ENCODE measurements around the gene CNTN4. TPM values are rescaled to one million over a fixed set of nuclear protein-coding genes. Genes with fewer than 3 reads are reported as not detected.

The CNTN4 gene
- total and polyA plus RNA-seq, 2 experiments from 2014 or later = 0.91 to 4.0 TPM

DNA sequence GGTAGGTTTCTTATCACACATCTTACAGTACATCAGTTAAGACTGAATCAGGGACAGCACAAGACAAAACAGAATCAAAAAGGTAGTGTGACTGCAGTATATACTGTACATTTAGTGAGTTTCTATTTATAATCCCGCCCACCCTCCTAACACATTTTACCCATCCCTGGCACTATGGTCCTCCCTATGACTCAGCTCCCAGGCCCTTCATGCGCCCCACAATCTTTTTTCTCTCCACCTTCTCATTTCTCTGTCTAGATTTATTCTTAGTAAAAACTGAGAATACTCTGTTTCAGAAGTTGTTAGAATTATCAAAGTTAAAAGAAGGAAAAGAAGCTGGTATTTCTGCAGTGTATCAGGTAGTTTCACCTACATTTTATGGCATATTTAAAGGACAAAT is 427.3 kb downstream of the CNTN4 start (continued):
- TF ChIP-seq, protein P1, sequence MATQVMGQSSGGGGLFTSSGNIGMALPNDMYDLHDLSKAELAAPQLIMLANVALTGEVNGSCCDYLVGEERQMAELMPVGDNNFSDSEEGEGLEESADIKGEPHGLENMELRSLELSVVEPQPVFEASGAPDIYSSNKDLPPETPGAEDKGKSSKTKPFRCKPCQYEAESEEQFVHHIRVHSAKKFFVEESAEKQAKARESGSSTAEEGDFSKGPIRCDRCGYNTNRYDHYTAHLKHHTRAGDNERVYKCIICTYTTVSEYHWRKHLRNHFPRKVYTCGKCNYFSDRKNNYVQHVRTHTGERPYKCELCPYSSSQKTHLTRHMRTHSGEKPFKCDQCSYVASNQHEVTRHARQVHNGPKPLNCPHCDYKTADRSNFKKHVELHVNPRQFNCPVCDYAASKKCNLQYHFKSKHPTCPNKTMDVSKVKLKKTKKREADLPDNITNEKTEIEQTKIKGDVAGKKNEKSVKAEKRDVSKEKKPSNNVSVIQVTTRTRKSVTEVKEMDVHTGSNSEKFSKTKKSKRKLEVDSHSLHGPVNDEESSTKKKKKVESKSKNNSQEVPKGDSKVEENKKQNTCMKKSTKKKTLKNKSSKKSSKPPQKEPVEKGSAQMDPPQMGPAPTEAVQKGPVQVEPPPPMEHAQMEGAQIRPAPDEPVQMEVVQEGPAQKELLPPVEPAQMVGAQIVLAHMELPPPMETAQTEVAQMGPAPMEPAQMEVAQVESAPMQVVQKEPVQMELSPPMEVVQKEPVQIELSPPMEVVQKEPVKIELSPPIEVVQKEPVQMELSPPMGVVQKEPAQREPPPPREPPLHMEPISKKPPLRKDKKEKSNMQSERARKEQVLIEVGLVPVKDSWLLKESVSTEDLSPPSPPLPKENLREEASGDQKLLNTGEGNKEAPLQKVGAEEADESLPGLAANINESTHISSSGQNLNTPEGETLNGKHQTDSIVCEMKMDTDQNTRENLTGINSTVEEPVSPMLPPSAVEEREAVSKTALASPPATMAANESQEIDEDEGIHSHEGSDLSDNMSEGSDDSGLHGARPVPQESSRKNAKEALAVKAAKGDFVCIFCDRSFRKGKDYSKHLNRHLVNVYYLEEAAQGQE (IDR thresholded peaks at IDR 0.05; ENCODE audit: unreplicated experiment) = no peak
- TF ChIP-seq ZNF331 (CRISPR knock-in tag; IDR thresholded peaks at IDR 0.05; ENCODE audit: low read depth) = no peak
- no peak for TF ChIP-seq STAT1 (IDR thresholded peaks at IDR 0.05; ENCODE audit: unreplicated experiment)

DNA sequence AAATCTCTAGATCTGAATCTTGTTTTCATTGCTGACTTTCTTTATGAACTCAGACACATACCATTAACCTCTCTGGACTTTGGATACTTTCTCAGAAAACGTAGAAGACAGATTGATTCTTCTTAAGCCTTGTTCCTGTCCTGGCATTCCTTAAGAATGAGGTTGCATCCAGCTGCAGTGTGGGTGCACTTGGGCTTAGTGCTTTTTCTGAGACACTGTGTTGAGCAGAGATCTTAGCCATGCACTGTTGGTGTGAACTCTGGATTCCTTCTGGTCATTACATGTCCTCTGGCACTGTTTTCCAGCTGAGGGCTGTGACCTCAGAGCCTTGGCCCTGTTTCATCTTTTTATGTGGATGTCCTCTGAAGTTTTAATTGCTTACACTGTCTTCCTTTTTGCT is 428.3 kb downstream of the CNTN4 start:
- peaks cover 89% of the 10 kb centered on the region for H3K9me3 Mint-ChIP-seq
- Histone ChIP-seq H3K4me3 (no peak overlapping the region), H3K27me3 (ENCODE audit: insufficient read depth) (no peaks in the 10 kb centered on the region), H3K27ac (ENCODE audit: low read depth) (no peak overlapping the region), H3K9me2 (ENCODE audit: insufficient read depth) (no peaks in the 10 kb centered on the region), H3K4me2 (no peak overlapping the region), H4K20me1 (replicated peaks; ENCODE audit: insufficient read depth) (no peaks in the 10 kb centered on the region), H3K4me1 (ENCODE audit: insufficient read depth) (no peaks in the 10 kb centered on the region), H2AFZ (no peak overlapping the region), H3K36me3 (ENCODE audit: insufficient read depth) (no peaks in the 10 kb centered on the region), H3F3A (replicated peaks; ENCODE audit: low read depth) (no peaks in the 10 kb centered on the region), H3K79me2 (replicated peaks; ENCODE audit: insufficient read depth) (no peaks in the 10 kb centered on the region)
- no peak overlapping the region for H3K27ac Mint-ChIP-seq
- no peak for DNase-seq (ENCODE audit: low spot score)
- no peak overlapping the region for H3K4me3 Mint-ChIP-seq
- ATAC-seq = no peak
- peaks cover 28% of the 10 kb centered on the region for H3K36me3 Mint-ChIP-seq (ENCODE audit: low read depth)
- peaks cover 1% of the 10 kb centered on the region for H3K27me3 Mint-ChIP-seq (ENCODE audit: insufficient read depth, low read depth, poor library complexity)
- no peaks in the 10 kb centered on the region for H3K4me1 Mint-ChIP-seq
- TF ChIP-seq POLR2AphosphoS5 (IDR thresholded peaks at IDR 0.05; ENCODE audit: low read depth) (no peak), EZH2 (IDR thresholded peaks at IDR 0.05; ENCODE audit: low read depth, unreplicated experiment) (no peak), EZH2phosphoT487 (IDR thresholded peaks at IDR 0.05; ENCODE audit: unreplicated experiment) (no peak)
- TF ChIP-seq, protein P1 (IDR thresholded peaks at IDR 0.05; ENCODE audit: unreplicated experiment) = no peak
- TF ChIP-seq, protein P2, sequence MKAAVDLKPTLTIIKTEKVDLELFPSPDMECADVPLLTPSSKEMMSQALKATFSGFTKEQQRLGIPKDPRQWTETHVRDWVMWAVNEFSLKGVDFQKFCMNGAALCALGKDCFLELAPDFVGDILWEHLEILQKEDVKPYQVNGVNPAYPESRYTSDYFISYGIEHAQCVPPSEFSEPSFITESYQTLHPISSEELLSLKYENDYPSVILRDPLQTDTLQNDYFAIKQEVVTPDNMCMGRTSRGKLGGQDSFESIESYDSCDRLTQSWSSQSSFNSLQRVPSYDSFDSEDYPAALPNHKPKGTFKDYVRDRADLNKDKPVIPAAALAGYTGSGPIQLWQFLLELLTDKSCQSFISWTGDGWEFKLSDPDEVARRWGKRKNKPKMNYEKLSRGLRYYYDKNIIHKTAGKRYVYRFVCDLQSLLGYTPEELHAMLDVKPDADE (IDR thresholded peaks at IDR 0.05) = no peak
- TF ChIP-seq, protein P3, sequence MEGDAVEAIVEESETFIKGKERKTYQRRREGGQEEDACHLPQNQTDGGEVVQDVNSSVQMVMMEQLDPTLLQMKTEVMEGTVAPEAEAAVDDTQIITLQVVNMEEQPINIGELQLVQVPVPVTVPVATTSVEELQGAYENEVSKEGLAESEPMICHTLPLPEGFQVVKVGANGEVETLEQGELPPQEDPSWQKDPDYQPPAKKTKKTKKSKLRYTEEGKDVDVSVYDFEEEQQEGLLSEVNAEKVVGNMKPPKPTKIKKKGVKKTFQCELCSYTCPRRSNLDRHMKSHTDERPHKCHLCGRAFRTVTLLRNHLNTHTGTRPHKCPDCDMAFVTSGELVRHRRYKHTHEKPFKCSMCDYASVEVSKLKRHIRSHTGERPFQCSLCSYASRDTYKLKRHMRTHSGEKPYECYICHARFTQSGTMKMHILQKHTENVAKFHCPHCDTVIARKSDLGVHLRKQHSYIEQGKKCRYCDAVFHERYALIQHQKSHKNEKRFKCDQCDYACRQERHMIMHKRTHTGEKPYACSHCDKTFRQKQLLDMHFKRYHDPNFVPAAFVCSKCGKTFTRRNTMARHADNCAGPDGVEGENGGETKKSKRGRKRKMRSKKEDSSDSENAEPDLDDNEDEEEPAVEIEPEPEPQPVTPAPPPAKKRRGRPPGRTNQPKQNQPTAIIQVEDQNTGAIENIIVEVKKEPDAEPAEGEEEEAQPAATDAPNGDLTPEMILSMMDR (conservative IDR thresholded peaks at IDR 0.05; ENCODE audit: low read depth in 2 of 2) = no peak
- TF ChIP-seq, protein P4, sequence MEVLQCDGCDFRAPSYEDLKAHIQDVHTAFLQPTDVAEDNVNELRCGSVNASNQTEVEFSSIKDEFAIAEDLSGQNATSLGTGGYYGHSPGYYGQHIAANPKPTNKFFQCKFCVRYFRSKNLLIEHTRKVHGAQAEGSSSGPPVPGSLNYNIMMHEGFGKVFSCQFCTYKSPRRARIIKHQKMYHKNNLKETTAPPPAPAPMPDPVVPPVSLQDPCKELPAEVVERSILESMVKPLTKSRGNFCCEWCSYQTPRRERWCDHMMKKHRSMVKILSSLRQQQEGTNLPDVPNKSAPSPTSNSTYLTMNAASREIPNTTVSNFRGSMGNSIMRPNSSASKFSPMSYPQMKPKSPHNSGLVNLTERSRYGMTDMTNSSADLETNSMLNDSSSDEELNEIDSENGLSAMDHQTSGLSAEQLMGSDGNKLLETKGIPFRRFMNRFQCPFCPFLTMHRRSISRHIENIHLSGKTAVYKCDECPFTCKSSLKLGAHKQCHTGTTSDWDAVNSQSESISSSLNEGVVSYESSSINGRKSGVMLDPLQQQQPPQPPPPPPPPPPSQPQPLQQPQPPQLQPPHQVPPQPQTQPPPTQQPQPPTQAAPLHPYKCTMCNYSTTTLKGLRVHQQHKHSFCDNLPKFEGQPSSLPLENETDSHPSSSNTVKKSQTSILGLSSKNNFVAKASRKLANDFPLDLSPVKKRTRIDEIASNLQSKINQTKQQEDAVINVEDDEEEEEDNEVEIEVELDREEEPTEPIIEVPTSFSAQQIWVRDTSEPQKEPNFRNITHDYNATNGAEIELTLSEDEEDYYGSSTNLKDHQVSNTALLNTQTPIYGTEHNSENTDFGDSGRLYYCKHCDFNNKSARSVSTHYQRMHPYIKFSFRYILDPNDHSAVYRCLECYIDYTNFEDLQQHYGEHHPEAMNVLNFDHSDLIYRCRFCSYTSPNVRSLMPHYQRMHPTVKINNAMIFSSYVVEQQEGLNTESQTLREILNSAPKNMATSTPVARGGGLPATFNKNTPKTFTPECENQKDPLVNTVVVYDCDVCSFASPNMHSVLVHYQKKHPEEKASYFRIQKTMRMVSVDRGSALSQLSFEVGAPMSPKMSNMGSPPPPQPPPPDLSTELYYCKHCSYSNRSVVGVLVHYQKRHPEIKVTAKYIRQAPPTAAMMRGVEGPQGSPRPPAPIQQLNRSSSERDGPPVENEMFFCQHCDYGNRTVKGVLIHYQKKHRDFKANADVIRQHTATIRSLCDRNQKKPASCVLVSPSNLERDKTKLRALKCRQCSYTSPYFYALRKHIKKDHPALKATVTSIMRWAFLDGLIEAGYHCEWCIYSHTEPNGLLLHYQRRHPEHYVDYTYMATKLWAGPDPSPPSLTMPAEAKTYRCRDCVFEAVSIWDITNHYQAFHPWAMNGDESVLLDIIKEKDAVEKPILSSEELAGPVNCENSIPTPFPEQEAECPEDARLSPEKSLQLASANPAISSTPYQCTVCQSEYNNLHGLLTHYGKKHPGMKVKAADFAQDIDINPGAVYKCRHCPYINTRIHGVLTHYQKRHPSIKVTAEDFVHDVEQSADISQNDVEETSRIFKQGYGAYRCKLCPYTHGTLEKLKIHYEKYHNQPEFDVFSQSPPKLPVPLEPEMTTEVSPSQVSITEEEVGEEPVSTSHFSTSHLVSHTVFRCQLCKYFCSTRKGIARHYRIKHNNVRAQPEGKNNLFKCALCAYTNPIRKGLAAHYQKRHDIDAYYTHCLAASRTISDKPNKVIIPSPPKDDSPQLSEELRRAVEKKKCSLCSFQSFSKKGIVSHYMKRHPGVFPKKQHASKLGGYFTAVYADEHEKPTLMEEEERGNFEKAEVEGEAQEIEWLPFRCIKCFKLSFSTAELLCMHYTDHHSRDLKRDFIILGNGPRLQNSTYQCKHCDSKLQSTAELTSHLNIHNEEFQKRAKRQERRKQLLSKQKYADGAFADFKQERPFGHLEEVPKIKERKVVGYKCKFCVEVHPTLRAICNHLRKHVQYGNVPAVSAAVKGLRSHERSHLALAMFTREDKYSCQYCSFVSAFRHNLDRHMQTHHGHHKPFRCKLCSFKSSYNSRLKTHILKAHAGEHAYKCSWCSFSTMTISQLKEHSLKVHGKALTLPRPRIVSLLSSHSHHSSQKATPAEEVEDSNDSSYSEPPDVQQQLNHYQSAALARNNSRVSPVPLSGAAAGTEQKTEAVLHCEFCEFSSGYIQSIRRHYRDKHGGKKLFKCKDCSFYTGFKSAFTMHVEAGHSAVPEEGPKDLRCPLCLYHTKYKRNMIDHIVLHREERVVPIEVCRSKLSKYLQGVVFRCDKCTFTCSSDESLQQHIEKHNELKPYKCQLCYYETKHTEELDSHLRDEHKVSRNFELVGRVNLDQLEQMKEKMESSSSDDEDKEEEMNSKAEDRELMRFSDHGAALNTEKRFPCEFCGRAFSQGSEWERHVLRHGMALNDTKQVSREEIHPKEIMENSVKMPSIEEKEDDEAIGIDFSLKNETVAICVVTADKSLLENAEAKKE (CRISPR knock-in tag; IDR thresholded peaks at IDR 0.05) = no peak

All from GM23338 (cell line).